Stomach smooth muscle (tissue), 2 donors: ENCODE results near the gene TBC1D32.

Source experiments
- H3K27ac ChIP-seq: one replicate; pipeline ENCODE4 v1.7.0; 2013; ENCODE audit warnings: mild to moderate bottlenecking, low read length, inconsistent platforms
- H3K27me3 ChIP-seq, 2 donors: one replicate each; pipeline ENCODE4 v1.7.0; 2013; ENCODE audit warnings: low read length in 2 of 2; ENCODE audit not compliant: insufficient read depth in 2 of 2, control insufficient read depth in 1 of 2
- H3K36me3 ChIP-seq, 2 donors: one replicate each; pipeline ENCODE4 v1.7.0; 2013; ENCODE audit warnings: low read length in 2 of 2; ENCODE audit not compliant: control insufficient read depth in 2 of 2, insufficient read depth in 2 of 2
- H3K4me1 ChIP-seq: one replicate; pipeline ENCODE4 v1.7.0; 2013; ENCODE audit warnings: low read length; ENCODE audit not compliant: control insufficient read depth, insufficient read depth
- H3K4me3 ChIP-seq, 2 donors: one replicate each; pipeline ENCODE4 v1.7.0; 2013; ENCODE audit warnings: low read length in 2 of 2
- H3K9ac ChIP-seq, 2 donors: one replicate each; pipeline ENCODE4 v1.7.0; 2013; ENCODE audit warnings: low read length in 2 of 2, mild to moderate bottlenecking in 1 of 2
- H3K9me3 ChIP-seq, 2 donors: one replicate each; pipeline ENCODE4 v1.7.0; 2013; ENCODE audit warnings: low read length in 2 of 2; ENCODE audit not compliant: control insufficient read depth in 2 of 2
- donor health status: healthy.
- donor health status: Pancreatic carcinoma.

TBC1D32 gene

GRCh38 chr6:121135425-121135824 is 198.9 kb downstream of the TBC1D32 start:
- Histone ChIP-seq H3K27me3 (no peaks in the 10 kb centered on the region), H3K9ac (no peak overlapping the region), H3K36me3 (no peaks in the 10 kb centered on the region), H3K4me1 (no peaks in the 10 kb centered on the region), H3K9me3 (no peaks in the 10 kb centered on the region), H3K4me3 (no peak overlapping the region), H3K27ac (no peak overlapping the region)

- no peak overlapping the region for H3K27ac ChIP-seq
- H3K4me1 ChIP-seq = no peaks in the 10 kb centered on the region
- no peak overlapping the region for H3K4me3 ChIP-seq
- H3K27me3 ChIP-seq = no peaks in the 10 kb centered on the region
- no peak overlapping the region for H3K9ac ChIP-seq
- no peaks in the 10 kb centered on the region for H3K36me3 ChIP-seq
- H3K9me3 ChIP-seq = no peaks in the 10 kb centered on the region
Observed at GRCh38 chr6:121134922-121135321, 199.4 kb downstream of the TBC1D32 start.

- H3K9me3 ChIP-seq = peaks cover 0 to 5% of the 10 kb centered on the region in 2 donors
- no peaks in the 10 kb centered on the region for H3K27me3 ChIP-seq
- no peak overlapping the region for H3K9ac ChIP-seq
- H3K4me1 ChIP-seq = no peaks in the 10 kb centered on the region
- no peak overlapping the region for H3K4me3 ChIP-seq
- peaks cover 0 to 7% of the 10 kb centered on the region in 2 donors for H3K36me3 ChIP-seq
- no peak overlapping the region for H3K27ac ChIP-seq
Observed at GRCh38 chr6:121124600-121124999, 209.7 kb downstream of the TBC1D32 start.

- H3K4me1 ChIP-seq = no peaks in the 10 kb centered on the region
- no peak overlapping the region for H3K27ac ChIP-seq
Observed at GRCh38 chr6:121112356-121112755, 221.9 kb downstream of the TBC1D32 start.

GRCh38 chr6:121110733-121111132 is 223.5 kb downstream of the TBC1D32 start:
- Histone ChIP-seq H3K9ac (no peak overlapping the region), H3K27me3 (no peaks in the 10 kb centered on the region), H3K4me3 (no peak overlapping the region), H3K9me3 (no peaks in the 10 kb centered on the region), H3K27ac (no peak overlapping the region), H3K36me3 (no peaks in the 10 kb centered on the region), H3K4me1 (no peaks in the 10 kb centered on the region)

More at GRCh38 chr6:121112356-121112755, 221.9 kb downstream of the TBC1D32 start:
- no peak overlapping the region for H3K4me3 ChIP-seq
- H3K9me3 ChIP-seq = no peaks in the 10 kb centered on the region
- no peaks in the 10 kb centered on the region for H3K36me3 ChIP-seq
- no peaks in the 10 kb centered on the region for H3K27me3 ChIP-seq
- H3K9ac ChIP-seq = no peak overlapping the region

- Histone ChIP-seq H3K27me3 (no peaks in the 10 kb centered on the region), H3K9ac (no peak overlapping the region), H3K27ac (no peak overlapping the region), H3K36me3 (no peaks in the 10 kb centered on the region), H3K4me3 (no peak overlapping the region), H3K9me3 (no peaks in the 10 kb centered on the region), H3K4me1 (no peaks in the 10 kb centered on the region)
Observed at GRCh38 chr6:121106962-121107361, 227.3 kb downstream of the TBC1D32 start.

- no peak overlapping the region for H3K27ac ChIP-seq
- H3K4me3 ChIP-seq = no peak overlapping the region
- H3K27me3 ChIP-seq = no peaks in the 10 kb centered on the region
- no peaks in the 10 kb centered on the region for H3K4me1 ChIP-seq
- H3K9me3 ChIP-seq = no peaks in the 10 kb centered on the region
- no peaks in the 10 kb centered on the region for H3K36me3 ChIP-seq
- H3K9ac ChIP-seq = no peak overlapping the region
Observed at GRCh38 chr6:121105461-121105860, 228.8 kb downstream of the TBC1D32 start.

- Histone ChIP-seq H3K27me3 (no peaks in the 10 kb centered on the region), H3K36me3 (no peaks in the 10 kb centered on the region), H3K4me3 (no peak overlapping the region)
Observed at GRCh38 chr6:121093928-121094327, 240.4 kb downstream of the TBC1D32 start.

GRCh38 chr6:121090492-121090891 is 243.8 kb downstream of the TBC1D32 start:
- Histone ChIP-seq H3K27ac (no peak overlapping the region), H3K4me3 (no peak overlapping the region), H3K4me1 (no peaks in the 10 kb centered on the region), H3K36me3 (no peaks in the 10 kb centered on the region), H3K27me3 (no peaks in the 10 kb centered on the region), H3K9me3 (no peaks in the 10 kb centered on the region), H3K9ac (no peak overlapping the region)

More at GRCh38 chr6:121093928-121094327, 240.4 kb downstream of the TBC1D32 start:
- H3K4me1 ChIP-seq = no peaks in the 10 kb centered on the region
- H3K9me3 ChIP-seq = no peaks in the 10 kb centered on the region
- H3K9ac ChIP-seq = no peak overlapping the region
- H3K27ac ChIP-seq = no peak overlapping the region

GRCh38 chr6:121086876-121087275 is 247.4 kb downstream of the TBC1D32 start:
- H3K4me3 ChIP-seq = no peak overlapping the region
- no peaks in the 10 kb centered on the region for H3K36me3 ChIP-seq
- H3K9me3 ChIP-seq = no peaks in the 10 kb centered on the region
- no peak overlapping the region for H3K27ac ChIP-seq
- H3K27me3 ChIP-seq = no peaks in the 10 kb centered on the region
- H3K4me1 ChIP-seq = no peaks in the 10 kb centered on the region
- no peak overlapping the region for H3K9ac ChIP-seq

- Histone ChIP-seq H3K36me3 (no peaks in the 10 kb centered on the region), H3K27me3 (no peaks in the 10 kb centered on the region), H3K27ac (no peak overlapping the region), H3K4me3 (no peak overlapping the region), H3K4me1 (no peaks in the 10 kb centered on the region), H3K9me3 (no peaks in the 10 kb centered on the region), H3K9ac (no peak overlapping the region)
Observed at GRCh38 chr6:121076119-121076518, 258.2 kb downstream of the TBC1D32 start.
